Trophoblast cell (in vitro differentiated cells and primary cell): ENCODE data around the gene RPL31.

Source experiments
- DNase-seq, 2 donors: peaks; one replicate each; pipeline ENCODE4 v3.0.0-alpha.2; 2016
- H2AFZ ChIP-seq: 2 replicates; pipeline ENCODE4 v1.6.1; 2013; ENCODE audit warnings: low read length, moderate library complexity, mild to moderate bottlenecking; ENCODE audit not compliant: insufficient read depth, poor library complexity
- H2AK5ac ChIP-seq: 2 replicates; pipeline ENCODE4 v1.6.1; 2013; ENCODE audit warnings: mild to moderate bottlenecking, low read length
- H2BK120ac ChIP-seq: 2 replicates; pipeline ENCODE4 v1.6.1; 2013; ENCODE audit warnings: low read length, mild to moderate bottlenecking, moderate library complexity; ENCODE audit not compliant: insufficient read depth, poor library complexity
- H2BK12ac ChIP-seq: 2 replicates; pipeline ENCODE4 v1.6.1; 2013; ENCODE audit warnings: mild to moderate bottlenecking, low read length, moderate library complexity
- H2BK5ac ChIP-seq: 2 replicates; pipeline ENCODE4 v1.6.1; 2013; ENCODE audit warnings: low read length, low read depth, moderate library complexity, mild to moderate bottlenecking; ENCODE audit not compliant: poor library complexity
- H3K14ac ChIP-seq: 2 replicates; pipeline ENCODE4 v1.6.1; 2013; ENCODE audit warnings: mild to moderate bottlenecking, low read length
- H3K18ac ChIP-seq: 2 replicates; pipeline ENCODE4 v1.6.1; 2013; ENCODE audit warnings: mild to moderate bottlenecking, low read length
- H3K23ac ChIP-seq: 2 replicates; pipeline ENCODE4 v1.6.1; 2013; ENCODE audit warnings: low read length
- H3K27ac ChIP-seq: 2 replicates; pipeline ENCODE4 v1.5.1; 2013; ENCODE audit warnings: low read depth, mild to moderate bottlenecking, inconsistent platforms, low read length, moderate library complexity
- H3K27me3 ChIP-seq: 2 replicates; pipeline ENCODE4 v1.6.1; 2013; ENCODE audit warnings: inconsistent platforms, mild to moderate bottlenecking, low read length, moderate library complexity; ENCODE audit not compliant: insufficient read depth
- H3K36me3 ChIP-seq, 2 experiments: 1 replicate in 1 of 2; 2 replicates in 1 of 2; pipeline ENCODE4 v1.6.1; 2013; ENCODE audit warnings: low read length in 2 of 2, mild to moderate bottlenecking in 2 of 2, moderate library complexity in 1 of 2; ENCODE audit not compliant: insufficient read depth in 2 of 2, control insufficient read depth in 1 of 2
- H3K4ac ChIP-seq: 2 replicates; pipeline ENCODE4 v1.6.1; 2013; ENCODE audit warnings: low read depth, mild to moderate bottlenecking, low read length, moderate library complexity
- H3K4me1 ChIP-seq, 2 experiments: 1 replicate in 1 of 2; 2 replicates in 1 of 2; pipeline ENCODE4 v1.6.1; 2013; ENCODE audit warnings: low read length in 2 of 2, mild to moderate bottlenecking in 2 of 2, moderate library complexity in 1 of 2; ENCODE audit not compliant: insufficient read depth in 2 of 2, control insufficient read depth in 1 of 2
- H3K4me2 ChIP-seq: 2 replicates; pipeline ENCODE4 v1.6.1; 2013; ENCODE audit warnings: inconsistent platforms, mild to moderate bottlenecking, low read length, moderate library complexity
- H3K4me3 ChIP-seq: 2 replicates; pipeline ENCODE4 v1.5.1; 2013; ENCODE audit warnings: mild to moderate bottlenecking, low read depth, low read length, inconsistent platforms
- H3K79me1 ChIP-seq: one replicate; pipeline ENCODE4 v1.6.1; 2013; ENCODE audit warnings: low read length
- H3K79me2 ChIP-seq: 2 replicates; pipeline ENCODE4 v1.6.1; 2013; ENCODE audit warnings: low read length, mild to moderate bottlenecking; ENCODE audit not compliant: control insufficient read depth, insufficient read depth, poor library complexity
- H3K9ac ChIP-seq: 2 replicates; pipeline ENCODE4 v1.6.1; 2013; ENCODE audit warnings: mild to moderate bottlenecking, low read length
- H3K9me3 ChIP-seq: 2 replicates; pipeline ENCODE4 v1.6.1; 2013; ENCODE audit warnings: low read depth, mild to moderate bottlenecking, control low read depth, inconsistent platforms, low read length; ENCODE audit not compliant: insufficient read depth
- H4K12ac ChIP-seq: 2 replicates; pipeline ENCODE4 v1.6.1; 2013; ENCODE audit warnings: low read depth, mild to moderate bottlenecking, low read length, moderate library complexity
- H4K8ac ChIP-seq: 2 replicates; pipeline ENCODE4 v1.6.1; 2013; ENCODE audit warnings: low read depth, mild to moderate bottlenecking, low read length, moderate library complexity
- H4K91ac ChIP-seq: one replicate; pipeline ENCODE4 v1.6.1; 2013; ENCODE audit warnings: low read depth, mild to moderate bottlenecking, low read length, moderate library complexity
- WGBS: extraction: QIAGEN DNeasy Blood & Tissue Kit; methylation state at CpG from one replicate; pipeline ENCODE4 v1.1.7; 2013; ENCODE audit warnings: missing lambda C conversion rate; ENCODE audit not compliant: insufficient read length, insufficient coverage; ENCODE audit errors: extremely low coverage; 5-methylcytosine and 5-hydroxymethylcytosine counted together

Gene RPL31

GRCh38 chr2:101012706-101013181 is 10.7 kb downstream of the RPL31 start:
- WGBS = no CpG with 5 or more reads among the region's 5 CpGs
- peaks cover 10 to 15% of the 10 kb centered on the region in 2 experiments for H3K36me3 ChIP-seq
- no peak overlapping the region for H3K4ac ChIP-seq
- H3K27me3 ChIP-seq = no peaks in the 10 kb centered on the region
- H4K12ac ChIP-seq = no peak overlapping the region
- H3K4me1 ChIP-seq = no peaks in the 10 kb centered on the region
- no peak overlapping the region for H3K9ac ChIP-seq
- H3K4me3 ChIP-seq = no peak overlapping the region
- H3K9me3 ChIP-seq = no peaks in the 10 kb centered on the region
- H3K14ac ChIP-seq = no peak overlapping the region
- no peak overlapping the region for H2BK120ac ChIP-seq
- H4K8ac ChIP-seq = no peak overlapping the region
- H2BK5ac ChIP-seq = no peak overlapping the region
- no peak overlapping the region for H3K4me2 ChIP-seq
- H3K18ac ChIP-seq = no peak overlapping the region
- no peak overlapping the region for H3K27ac ChIP-seq
- H2AK5ac ChIP-seq = no peak overlapping the region
- no peaks in the 10 kb centered on the region for H3K79me2 ChIP-seq
- peak; percentile 19 to 85 for DNase-seq
- no peaks in the 10 kb centered on the region for H3K79me1 ChIP-seq
- H4K91ac ChIP-seq = no peak overlapping the region
- H2BK12ac ChIP-seq = no peak overlapping the region
- H3K23ac ChIP-seq = no peak overlapping the region
- H2AFZ ChIP-seq = no peak overlapping the region

- no peak overlapping the region for H3K9ac ChIP-seq
- no peak overlapping the region for H4K91ac ChIP-seq
- no peak overlapping the region for H2AK5ac ChIP-seq
- H3K79me2 ChIP-seq = no peaks in the 10 kb centered on the region
- no peaks in the 10 kb centered on the region for H3K4me1 ChIP-seq
- DNase-seq = no peak
- H2BK5ac ChIP-seq = no peak overlapping the region
- no peak overlapping the region for H4K12ac ChIP-seq
- H3K27me3 ChIP-seq = no peaks in the 10 kb centered on the region
- no peak overlapping the region for H2AFZ ChIP-seq
- no peak overlapping the region for H2BK120ac ChIP-seq
- no peak overlapping the region for H3K4me3 ChIP-seq
- no peak overlapping the region for H3K4me2 ChIP-seq
- H3K14ac ChIP-seq = no peak overlapping the region
- H2BK12ac ChIP-seq = no peak overlapping the region
- H3K79me1 ChIP-seq = no peaks in the 10 kb centered on the region
- H3K27ac ChIP-seq = no peak overlapping the region
- H3K18ac ChIP-seq = no peak overlapping the region
- WGBS = no CpG with 5 or more reads among the region's 6 CpGs
- peaks cover 9 to 10% of the 10 kb centered on the region in 2 experiments for H3K36me3 ChIP-seq
- no peak overlapping the region for H3K23ac ChIP-seq
- no peak overlapping the region for H3K4ac ChIP-seq
- H3K9me3 ChIP-seq = no peaks in the 10 kb centered on the region
- H4K8ac ChIP-seq = no peak overlapping the region
Measured at GRCh38 chr2:101014264-101014857, 12.3 kb downstream of the RPL31 start.

GRCh38 chr2:101017371-101017770 is 15.3 kb downstream of the RPL31 start:
- no peak overlapping the region for H2AFZ ChIP-seq
- H3K9me3 ChIP-seq = no peaks in the 10 kb centered on the region
- no peak overlapping the region for H2BK5ac ChIP-seq
- no peak overlapping the region for H3K4ac ChIP-seq
- no peak for DNase-seq
- H3K36me3 ChIP-seq = peaks cover 12 to 21% of the 10 kb centered on the region in 2 experiments
- no peak overlapping the region for H3K23ac ChIP-seq
- no peak overlapping the region for H3K27ac ChIP-seq
- H3K4me1 ChIP-seq = no peaks in the 10 kb centered on the region
- H3K27me3 ChIP-seq = no peaks in the 10 kb centered on the region
- no peaks in the 10 kb centered on the region for H3K79me1 ChIP-seq
- WGBS = no CpG with 5 or more reads among the region's 3 CpGs
- no peak overlapping the region for H4K91ac ChIP-seq
- H3K4me3 ChIP-seq = no peak overlapping the region
- H3K18ac ChIP-seq = no peak overlapping the region
- H4K8ac ChIP-seq = no peak overlapping the region
- no peak overlapping the region for H3K9ac ChIP-seq
- no peaks in the 10 kb centered on the region for H3K79me2 ChIP-seq
- no peak overlapping the region for H2BK12ac ChIP-seq
- no peak overlapping the region for H2AK5ac ChIP-seq
- no peak overlapping the region for H2BK120ac ChIP-seq
- H3K4me2 ChIP-seq = no peak overlapping the region
- no peak overlapping the region for H3K14ac ChIP-seq
- no peak overlapping the region for H4K12ac ChIP-seq

DNA sequence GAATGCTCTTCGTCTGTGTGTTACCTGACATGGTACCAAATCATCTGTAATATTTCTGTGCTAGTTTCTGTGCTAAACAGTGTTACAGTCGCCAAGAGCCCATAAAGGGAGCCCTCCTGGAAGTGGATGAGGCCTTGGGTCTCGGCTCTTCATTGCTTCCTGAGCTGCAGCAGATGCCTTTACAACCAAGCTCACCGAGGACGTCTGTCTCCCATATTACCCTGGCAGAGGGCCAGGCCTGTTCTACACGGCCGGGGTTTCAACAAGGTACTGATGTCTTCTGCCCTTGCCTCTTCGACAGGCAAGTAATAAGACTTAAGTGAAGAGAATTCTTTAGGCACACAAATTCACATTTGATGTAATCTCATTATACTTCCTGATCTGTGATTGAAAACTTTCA is 16.8 kb downstream of the RPL31 start:
- Histone ChIP-seq H3K4me3 (no peak overlapping the region), H2BK120ac (no peak overlapping the region), H3K4me2 (no peak overlapping the region), H3K79me2 (no peaks in the 10 kb centered on the region), H3K36me3 (peaks cover 12 to 21% of the 10 kb centered on the region in 2 experiments), H3K9ac (no peak overlapping the region), H2AK5ac (no peak overlapping the region), H3K23ac (no peak overlapping the region), H4K12ac (no peak overlapping the region), H3K27ac (no peak overlapping the region), H3K4me1 (no peaks in the 10 kb centered on the region), H3K14ac (no peak overlapping the region), H2AFZ (no peak overlapping the region), H3K9me3 (no peaks in the 10 kb centered on the region), H3K18ac (no peak overlapping the region), H4K8ac (no peak overlapping the region), H2BK12ac (no peak overlapping the region), H2BK5ac (no peak overlapping the region), H4K91ac (no peak overlapping the region), H3K27me3 (no peaks in the 10 kb centered on the region), H3K79me1 (no peaks in the 10 kb centered on the region), H3K4ac (no peak overlapping the region)
- DNase-seq = no peak
- WGBS = no CpG with 5 or more reads among the region's 8 CpGs
